CD4-positive, alpha-beta T cell treated with Interleukin-10 for 1 hour (primary cell): ENCODE results near the gene FAM20A.
"Not testable (repeated sequence)": the region's sequence is repeated elsewhere in the genome, so short reads cannot be mapped to it uniquely, and the experiment has no call there.

Experiments
- DNase-seq: peaks from one replicate; pipeline ENCODE4 v3.0.0-alpha.2; 2020

Gene FAM20A

DNA sequence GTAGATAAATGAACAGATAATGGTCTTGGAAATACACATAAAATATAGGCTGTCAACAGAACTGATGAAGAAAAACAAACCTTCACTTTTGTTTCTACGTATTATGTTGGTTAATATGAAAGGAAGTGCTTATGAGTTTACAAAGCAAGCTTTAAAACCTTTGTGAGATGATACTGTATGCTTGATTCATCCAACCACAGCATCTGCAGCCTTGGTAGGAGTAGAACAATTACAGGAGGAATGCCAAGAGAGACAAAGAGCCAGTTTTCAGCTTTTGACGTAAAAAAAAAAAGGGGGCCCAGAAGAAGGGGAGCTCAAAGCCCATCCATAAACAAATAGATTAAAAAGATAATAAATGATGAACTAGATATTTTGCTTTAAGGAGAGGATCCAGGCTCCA, 13.3 kb downstream of the FAM20A start:
- DNase-seq, result no peak

GRCh38 chr17:68587026-68587425, 14.1 kb downstream of the FAM20A start:
- no peak for DNase-seq

DNA sequence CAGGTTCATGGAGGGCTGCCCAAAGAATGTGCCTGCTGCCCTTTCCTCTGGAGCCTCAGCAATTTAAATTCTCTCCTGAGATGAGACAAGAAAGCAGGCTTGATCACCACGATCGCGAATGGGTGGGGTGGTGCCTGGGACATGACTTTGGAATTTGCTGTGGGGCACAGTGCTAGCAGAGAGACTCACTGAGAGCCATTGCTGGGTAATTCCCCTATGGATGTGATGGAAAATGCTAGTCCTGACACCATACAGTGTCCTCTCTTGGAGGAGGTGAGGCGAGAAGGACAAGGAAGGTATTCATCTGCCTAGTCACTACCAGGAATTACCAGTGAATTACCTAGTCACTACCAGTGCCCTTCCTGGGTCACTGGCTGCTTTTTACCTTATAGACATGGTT, 15.5 kb downstream of the FAM20A start:
- no peak for DNase-seq

DNA sequence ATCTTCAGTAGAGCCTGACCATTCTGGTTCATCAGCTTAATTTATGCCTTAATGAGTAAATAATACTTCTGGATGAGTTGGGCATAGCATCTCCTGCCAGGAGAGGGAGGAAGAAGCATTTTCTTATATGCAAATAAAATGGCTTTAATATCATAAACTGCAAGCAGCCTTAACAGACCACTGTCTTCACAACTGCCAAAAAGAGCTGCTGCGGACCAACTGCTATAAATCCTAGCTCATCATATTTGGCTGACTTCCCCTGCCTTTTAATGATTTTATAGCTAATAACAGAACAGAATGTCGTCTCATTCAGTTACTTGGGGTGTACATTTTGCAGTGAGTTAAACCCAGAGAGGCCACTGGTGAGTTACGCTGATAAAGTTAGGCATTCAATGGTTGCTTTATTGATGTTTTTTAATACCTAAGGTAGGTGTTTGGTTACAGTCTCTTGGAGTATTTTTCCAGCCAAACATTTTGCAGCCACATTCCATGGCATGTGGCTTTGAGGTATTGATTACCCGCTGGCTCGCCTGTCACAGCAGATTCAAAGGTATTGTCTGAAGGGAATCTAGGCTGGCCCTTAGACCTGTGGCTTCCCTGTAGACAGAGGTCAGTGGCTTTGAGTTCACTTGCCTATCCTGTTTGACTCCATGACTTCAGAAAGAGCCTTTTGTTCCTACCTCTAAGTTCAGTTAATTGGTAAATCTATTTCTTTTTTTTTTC, 16.4 kb downstream of the FAM20A start:
- no peak for DNase-seq

GRCh38 chr17:68582867-68583266, 18.3 kb downstream of the FAM20A start:
- not testable (repeated sequence) for DNase-seq

DNA sequence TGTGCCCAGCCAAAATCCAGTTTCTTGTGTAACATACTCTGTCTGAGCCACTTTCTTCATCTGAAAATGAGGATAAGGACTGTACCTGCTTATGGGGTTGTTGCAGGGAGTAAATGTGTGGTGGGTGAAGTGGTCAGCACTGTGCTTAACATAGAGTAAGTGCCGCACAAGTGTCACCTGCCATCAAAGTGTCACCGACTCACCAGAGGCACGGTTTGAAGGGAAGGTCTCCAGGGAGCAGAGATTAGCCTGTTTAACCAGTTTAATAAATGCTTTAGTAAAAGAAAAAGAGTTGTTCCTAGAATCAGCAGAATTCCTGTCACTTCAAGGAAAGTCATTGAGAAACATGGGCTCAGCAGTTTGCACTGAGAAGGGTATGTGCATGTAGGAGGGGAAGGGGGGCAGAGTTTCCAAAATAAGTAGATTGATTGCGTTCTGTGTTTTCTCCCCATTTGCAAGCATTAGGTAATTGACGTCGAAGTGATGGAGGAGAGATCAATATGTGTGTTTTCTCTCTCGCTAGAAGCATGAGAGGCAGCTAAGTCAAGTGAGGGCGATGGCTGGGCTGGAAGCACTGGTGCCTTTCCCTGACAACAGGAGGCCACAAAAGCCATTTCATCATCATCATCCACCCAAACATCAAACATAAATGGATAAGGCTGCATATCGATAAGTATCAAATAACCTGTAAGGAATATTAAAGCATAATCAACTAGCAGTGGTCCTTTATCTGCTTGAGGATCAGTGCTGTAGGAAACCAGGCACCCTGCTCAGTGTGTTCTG, 19.1 kb downstream of the FAM20A start:
- no peak for DNase-seq

DNA sequence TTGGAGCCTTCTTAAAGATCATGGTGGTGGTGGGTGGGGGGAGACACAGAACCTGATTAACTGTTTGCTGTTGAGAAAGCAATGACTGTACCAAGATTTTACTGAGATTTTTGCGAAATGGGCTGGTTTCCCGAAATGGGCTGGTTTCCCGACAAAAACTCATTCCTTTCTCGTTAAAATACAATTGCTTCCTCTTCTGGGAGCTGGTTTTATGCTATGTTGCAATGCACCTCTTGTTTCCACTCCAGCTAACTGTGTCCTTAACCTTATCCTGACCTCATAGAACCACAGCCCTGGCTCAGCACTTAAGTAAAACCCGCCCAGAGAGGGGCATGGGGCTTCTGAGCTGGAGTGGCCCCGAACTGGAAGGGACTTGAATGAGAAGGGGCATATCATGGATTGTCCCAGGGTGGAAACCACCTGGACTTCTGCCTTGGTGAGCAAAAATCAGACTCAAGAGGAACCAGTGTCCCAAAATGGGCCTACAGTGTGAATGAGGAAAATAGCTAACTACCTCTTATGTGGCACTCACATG, 20.9 kb downstream of the FAM20A start:
- no peak for DNase-seq

GRCh38 chr17:68579194-68579927, 21.8 kb downstream of the FAM20A start:
- DNase-seq, result no peak

DNA sequence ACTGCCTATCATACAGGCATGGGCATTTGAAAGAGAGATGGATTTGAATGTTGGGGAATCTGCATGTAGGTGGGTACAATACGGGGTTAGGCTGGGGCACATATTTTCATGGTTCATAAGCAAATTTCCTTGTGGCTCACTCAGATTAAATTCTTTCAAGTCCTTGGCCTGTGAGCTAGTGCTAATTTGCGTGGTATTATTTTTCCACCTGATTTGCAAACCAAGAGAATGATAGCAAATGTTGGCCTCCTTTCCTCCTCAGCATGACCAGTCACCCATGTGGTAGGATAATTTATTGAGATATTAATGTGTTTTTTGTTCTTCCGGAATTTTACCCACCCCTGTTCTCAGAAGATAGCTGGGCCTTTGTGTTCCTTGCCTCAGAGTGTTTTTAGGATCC, 22.9 kb downstream of the FAM20A start:
- no peak for DNase-seq

DNA sequence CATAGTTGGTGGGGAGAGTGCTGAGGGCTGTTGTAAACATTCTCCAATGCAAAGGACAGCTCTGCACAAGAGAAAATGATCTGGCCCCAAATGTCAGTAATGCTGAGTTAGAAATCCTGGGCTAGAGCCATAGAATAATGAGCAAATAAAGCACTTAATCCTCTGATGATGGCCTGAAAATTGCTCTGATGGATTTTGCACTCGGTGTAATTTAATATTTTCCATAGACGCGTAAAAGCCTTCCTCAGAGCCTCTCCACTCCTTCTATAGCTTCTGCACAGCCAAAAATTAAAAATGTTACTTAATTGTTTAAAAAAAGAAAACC, 23.7 kb downstream of the FAM20A start:
- no peak for DNase-seq

DNA sequence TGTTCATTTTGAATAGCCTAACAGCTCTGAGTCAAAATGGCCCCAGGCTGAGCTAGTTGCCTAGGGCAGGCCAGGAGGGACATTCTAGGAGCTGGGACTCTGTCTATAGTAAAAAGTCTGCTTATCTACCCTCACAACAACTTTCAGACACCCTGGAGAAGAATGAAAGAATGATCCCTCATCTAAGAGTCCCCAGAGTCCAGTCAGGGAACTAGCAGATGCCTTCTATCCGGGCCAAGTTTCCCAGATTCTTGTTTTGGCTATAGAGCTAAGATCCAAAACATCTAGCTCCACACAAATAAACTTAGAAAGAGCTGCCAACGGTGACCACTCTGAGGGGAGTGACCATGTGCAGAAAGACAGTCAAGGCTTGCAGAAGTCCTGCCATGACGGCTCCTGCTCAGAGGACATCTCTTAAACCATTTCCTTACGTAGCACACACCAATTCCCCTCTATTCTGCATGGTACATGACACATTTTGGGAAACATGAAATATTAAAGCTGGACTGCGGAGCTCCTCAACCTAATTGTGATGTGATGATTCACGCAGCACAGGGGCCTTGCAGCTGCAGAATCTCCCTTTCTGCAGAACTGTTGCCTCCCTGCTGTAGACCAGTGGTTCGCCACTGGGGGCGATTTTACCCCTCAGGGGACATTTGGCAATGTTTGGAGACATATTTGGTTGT, 24.2 kb downstream of the FAM20A start:
- DNase-seq, result no peak

GRCh38 chr17:68576137-68576536, 25.0 kb downstream of the FAM20A start:
- no peak for DNase-seq

DNA sequence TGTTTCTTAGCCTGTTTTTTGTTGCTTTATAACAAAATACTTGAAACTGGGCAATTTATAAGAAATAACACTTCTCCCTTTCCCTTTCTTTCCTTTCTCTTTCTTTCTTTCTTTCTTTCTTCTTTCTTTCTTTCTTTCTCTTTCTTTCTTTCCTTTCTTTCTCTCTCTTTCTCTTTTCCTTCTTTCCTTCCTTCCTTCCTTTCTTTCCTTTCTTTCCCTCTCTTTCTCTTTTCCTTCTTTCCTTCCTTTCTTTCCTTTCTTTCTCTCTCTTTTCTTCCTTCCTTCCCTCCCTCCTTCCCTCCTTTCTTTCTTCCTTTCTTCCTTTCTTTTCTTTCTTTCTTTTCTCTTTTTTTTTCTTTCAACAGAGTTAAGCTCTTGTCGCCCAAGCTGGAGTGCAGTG, 27.8 kb downstream of the FAM20A start:
- DNase-seq, result no peak

DNA sequence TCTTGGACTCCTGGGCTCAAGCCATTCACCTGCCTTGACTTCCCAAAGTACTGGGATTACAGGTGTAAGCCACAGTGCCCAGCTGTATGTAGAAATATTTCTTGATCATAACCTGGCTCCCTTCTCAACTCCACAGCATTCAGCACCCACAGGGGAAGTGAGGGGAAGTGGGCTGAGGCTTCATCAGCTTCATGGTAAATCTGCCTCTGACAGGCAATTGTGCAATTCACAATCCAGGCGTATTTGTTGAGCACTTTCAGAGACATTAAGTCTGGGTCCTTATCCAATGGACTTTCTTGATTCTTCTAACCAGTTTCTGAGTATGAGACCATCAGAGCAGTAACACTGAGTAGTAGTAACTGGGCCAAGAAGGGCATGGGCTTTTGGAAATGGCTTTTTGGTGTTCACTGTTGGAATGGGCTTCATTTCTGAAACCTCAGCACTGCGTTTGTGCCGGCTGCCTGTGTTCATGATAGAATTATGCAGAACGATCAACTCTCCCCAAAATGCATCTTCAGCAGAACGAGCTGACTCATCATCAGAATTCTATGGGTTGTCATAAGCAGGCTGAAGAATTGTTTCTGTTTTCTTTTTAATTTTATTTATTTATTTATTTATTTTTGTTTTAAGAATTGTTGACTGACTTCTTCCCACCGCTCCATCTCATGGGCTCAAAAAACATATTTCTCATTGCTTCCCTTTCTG, 28.9 kb downstream of the FAM20A start:
- DNase-seq, result no peak

DNA sequence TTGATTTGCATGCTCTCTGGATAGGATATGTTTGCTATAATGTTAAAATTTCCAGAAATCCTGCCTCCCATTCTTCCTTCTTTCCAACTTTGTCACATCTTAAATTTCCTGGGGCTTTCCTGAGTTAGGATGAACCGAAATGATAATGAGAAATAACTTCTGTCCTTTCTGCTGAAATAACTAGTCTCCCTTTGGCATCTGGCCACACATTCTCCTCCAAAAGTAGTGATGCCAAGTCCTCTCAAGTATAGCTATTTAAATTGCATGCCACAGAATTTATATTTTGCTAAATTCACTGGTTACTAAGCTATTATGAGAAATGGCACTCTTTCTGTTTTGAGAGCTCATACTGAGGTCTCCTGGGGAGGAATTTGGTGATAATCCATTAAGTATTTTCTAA, 30.6 kb downstream of the FAM20A start:
- no peak for DNase-seq

DNA sequence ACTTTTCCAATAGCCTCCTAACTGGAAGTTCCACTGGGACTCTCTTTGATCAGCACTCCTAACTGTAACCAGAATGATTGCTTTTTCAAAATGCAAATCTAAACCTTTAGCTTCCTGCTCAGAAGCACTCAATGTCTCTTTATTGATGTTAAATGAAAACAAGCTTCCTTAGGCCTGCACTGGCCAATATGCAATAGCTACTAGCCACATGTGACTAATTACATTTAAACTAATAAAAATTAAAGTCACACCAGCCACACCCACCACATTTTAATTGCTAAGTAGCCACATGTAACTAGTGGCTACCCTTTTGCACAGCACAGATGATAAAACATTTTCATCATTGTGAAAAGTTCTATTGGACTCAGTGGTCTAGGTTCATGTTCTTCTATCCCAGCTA, 31.8 kb downstream of the FAM20A start:
- no peak for DNase-seq

- DNase-seq, result no peak
These were observed 32.6 kb downstream of the FAM20A start for GRCh38 chr17:68568581-68568980.

- no peak for DNase-seq
These were observed 33.6 kb downstream of the FAM20A start for GRCh38 chr17:68567581-68567980.

DNA sequence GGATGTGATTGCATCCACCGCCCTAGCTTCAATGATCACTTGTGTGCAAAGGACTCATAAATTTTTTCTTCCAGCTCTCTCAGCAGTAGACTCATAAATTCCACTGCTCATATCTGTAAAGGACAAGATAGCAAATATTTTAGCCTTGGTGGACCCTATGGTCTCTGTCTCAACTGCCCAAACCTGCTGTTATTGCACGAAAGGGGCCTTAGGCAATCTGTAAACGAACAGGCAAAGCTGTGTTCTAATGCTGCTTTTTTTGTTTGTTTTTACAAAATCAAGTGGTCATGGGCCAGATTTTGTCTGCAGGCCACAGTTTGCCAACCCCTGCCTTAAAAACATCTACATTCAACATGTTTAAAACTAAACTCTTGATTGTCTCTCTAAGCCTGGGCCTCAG, 34.1 kb downstream of the FAM20A start:
- DNase-seq, result no peak

- DNase-seq, result no peak
These were observed 34.8 kb downstream of the FAM20A start for GRCh38 chr17:68566442-68566738.

DNA sequence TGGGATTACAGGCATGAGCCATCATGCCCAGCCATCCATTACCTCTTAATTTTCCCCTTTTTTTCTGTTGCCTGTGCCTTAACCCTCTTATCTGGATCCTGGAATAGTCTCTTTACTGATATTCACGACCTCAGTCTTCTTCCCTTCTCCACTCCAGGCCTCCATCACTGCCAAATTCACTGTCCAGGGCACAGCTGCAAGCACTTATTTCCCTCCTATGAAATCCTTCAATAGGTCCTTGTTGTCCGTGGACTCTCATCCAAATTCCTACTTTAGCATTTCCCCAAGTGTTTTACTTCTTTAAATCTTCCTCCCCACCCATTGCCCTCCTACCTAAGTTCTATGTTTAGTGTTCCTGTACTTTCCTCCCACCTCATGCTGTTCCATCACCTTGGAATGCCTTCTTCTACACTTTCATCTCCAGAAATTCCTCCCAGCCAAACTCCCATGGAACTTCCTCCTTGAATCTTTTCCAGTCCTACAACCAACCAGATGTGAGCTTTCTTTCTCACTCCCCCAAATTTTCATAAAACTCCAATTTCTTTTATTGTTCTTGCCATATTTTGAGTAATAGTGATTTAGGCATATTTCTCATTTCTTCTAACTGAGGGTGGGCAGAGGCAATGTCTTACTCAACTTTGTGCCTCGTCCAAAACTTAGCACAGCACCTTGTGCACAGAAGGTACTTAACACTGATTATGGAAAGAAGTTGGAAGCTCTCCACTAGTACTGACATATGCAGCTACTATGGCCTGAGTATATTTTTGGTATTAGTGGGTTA, 35.3 kb downstream of the FAM20A start:
- DNase-seq, result no peak
